ENCODE measurements around the gene GP1BA.

- TF ChIP-seq CTCF (IDR thresholded peaks at IDR 0.05; ENCODE audit: extremely low read depth in 1 of 2, insufficient read depth in 1 of 2, low read depth in 1 of 2, low read length in 2 of 2), result no peak
- no peak for TF ChIP-seq POLR2AphosphoS5 (IDR thresholded peaks at IDR 0.05; ENCODE audit: insufficient read depth, low read depth, low read length)
- TF ChIP-seq POLR2A (IDR thresholded peaks at IDR 0.05; ENCODE audit: low read depth, low read length), result no peak
- TF ChIP-seq EZH2 (IDR thresholded peaks at IDR 0.05; ENCODE audit: borderline replicate concordance, low read depth, low read length, severe bottlenecking), result no peak
- TF ChIP-seq MYC (IDR thresholded peaks at IDR 0.05; ENCODE audit: low read depth, low read length), result no peak
- no peak for TF ChIP-seq JUN (IDR thresholded peaks at IDR 0.05; ENCODE audit: borderline replicate concordance, insufficient read depth, insufficient read length, low read depth)
- TF ChIP-seq GATA2 (IDR thresholded peaks at IDR 0.05; ENCODE audit: insufficient read depth, insufficient read length, low read depth, low read length), result no peak
Measured at GRCh38 chr17:4913994-4914393, 18.1 kb upstream of the GP1BA start.
